Measurements from ENCODE around the gene DNAJB14. TPM values are rescaled to one million over a fixed set of nuclear protein-coding genes. Genes with fewer than 3 reads are reported as not detected.

DNAJB14 gene
- total RNA-seq, 1 experiment from 2014 or later, result 18.9 TPM

DNA sequence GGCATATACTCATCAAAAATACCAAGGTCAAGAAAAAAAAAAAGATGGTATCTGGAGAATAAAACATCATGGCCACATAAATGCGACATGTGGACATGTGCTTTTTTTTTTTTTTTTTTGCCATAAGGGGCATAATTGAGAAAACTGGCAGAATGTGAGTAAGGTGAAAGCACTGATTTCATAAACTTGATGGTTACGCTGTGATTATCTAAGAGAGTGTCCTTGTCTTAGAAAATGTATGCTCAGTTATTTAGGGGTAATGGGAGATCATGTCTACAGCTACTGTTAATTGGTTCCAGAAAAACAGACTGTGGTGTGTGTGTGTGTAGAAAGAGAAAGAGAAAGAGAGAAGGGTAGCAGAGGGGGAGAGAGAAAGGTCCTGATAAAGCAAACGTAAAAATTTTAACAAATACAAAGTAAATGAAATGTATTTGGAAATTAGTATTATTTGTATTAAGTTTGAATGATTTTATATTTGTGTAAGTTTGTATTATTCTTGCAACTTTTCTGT is 8.1 kb downstream of the DNAJB14 start:
- H3K36me3 ChIP-seq (ENCODE audit: low read depth, low read length), result peaks cover 15% of the 10 kb centered on the region
- H3K4me3 ChIP-seq (ENCODE audit: low read length), result no peak overlapping the region
- H3K79me2 ChIP-seq (ENCODE audit: low read length), result peaks cover 71% of the 10 kb centered on the region
- H3K9me3 ChIP-seq (ENCODE audit: low read length), result peaks cover 4% of the 10 kb centered on the region; the same call in 1 of the 2 replicates
- H3K4me2 ChIP-seq (ENCODE audit: low read length), result no peak overlapping the region
- DNase-seq (no peak), ATAC-seq (no peak)
- no peak overlapping the region for H2AFZ ChIP-seq (ENCODE audit: low read length)
- no peaks in the 10 kb centered on the region for H3F3A ChIP-seq (ENCODE audit: low read length, unreplicated experiment)
- H3K9me2 ChIP-seq (replicated peaks; ENCODE audit: low read length), result no peaks in the 10 kb centered on the region
- intact Hi-C loops (cut with micrococcal nuclease), result no loop called here
- H3K27ac ChIP-seq (ENCODE audit: low read length), result no peak overlapping the region
- no peaks in the 10 kb centered on the region for H4K20me1 ChIP-seq (ENCODE audit: low read length)
- no peaks in the 10 kb centered on the region for H3K4me1 ChIP-seq (ENCODE audit: insufficient read depth, low read length)
- ChIA-PET POLR2A (ENCODE audit: unreplicated experiment) (no interaction called here), CTCF (no interaction called here)
- TF ChIP-seq, protein P1, sequence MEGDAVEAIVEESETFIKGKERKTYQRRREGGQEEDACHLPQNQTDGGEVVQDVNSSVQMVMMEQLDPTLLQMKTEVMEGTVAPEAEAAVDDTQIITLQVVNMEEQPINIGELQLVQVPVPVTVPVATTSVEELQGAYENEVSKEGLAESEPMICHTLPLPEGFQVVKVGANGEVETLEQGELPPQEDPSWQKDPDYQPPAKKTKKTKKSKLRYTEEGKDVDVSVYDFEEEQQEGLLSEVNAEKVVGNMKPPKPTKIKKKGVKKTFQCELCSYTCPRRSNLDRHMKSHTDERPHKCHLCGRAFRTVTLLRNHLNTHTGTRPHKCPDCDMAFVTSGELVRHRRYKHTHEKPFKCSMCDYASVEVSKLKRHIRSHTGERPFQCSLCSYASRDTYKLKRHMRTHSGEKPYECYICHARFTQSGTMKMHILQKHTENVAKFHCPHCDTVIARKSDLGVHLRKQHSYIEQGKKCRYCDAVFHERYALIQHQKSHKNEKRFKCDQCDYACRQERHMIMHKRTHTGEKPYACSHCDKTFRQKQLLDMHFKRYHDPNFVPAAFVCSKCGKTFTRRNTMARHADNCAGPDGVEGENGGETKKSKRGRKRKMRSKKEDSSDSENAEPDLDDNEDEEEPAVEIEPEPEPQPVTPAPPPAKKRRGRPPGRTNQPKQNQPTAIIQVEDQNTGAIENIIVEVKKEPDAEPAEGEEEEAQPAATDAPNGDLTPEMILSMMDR (conservative IDR thresholded peaks at IDR 0.05; ENCODE audit: low read depth, low read length), result no peak
- no peak for TF ChIP-seq EZH2 (IDR thresholded peaks at IDR 0.05; ENCODE audit: low read length, unreplicated experiment)
- TF ChIP-seq EZH2phosphoT487 (IDR thresholded peaks at IDR 0.05; ENCODE audit: borderline replicate concordance, low read length), result no peak
- no peaks in the 10 kb centered on the region for H3K27me3 ChIP-seq (ENCODE audit: low read length)
- no peak overlapping the region for H3K9ac ChIP-seq (ENCODE audit: low read length)
- BruUV-seq (replicated peaks), result no TSS peak

DNA sequence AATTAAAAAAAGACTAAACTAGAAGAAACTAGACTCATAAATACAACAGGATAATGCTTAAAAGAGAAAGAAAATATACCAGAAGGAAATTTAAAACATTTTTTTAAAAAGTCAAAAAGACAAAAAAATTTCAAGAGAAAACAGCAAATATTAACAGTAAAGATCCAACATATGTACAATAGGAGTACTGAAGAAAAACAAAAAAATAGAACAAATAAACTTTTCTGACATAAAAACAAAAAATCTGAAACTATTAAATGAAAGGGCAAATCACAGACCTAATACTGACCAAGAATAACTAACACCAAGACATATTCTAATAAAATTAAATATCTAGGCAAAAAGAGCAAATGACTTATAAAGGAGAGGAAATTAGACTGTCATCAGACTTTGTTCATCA is 11.5 kb downstream of the DNAJB14 start:
- Histone ChIP-seq H3K27me3 (ENCODE audit: low read length) (no peaks in the 10 kb centered on the region), H3K9me2 (replicated peaks; ENCODE audit: low read length) (no peaks in the 10 kb centered on the region), H4K20me1 (ENCODE audit: low read length) (no peaks in the 10 kb centered on the region; the same call in 1 of the 2 replicates), H2AFZ (ENCODE audit: low read length) (no peak overlapping the region), H3K9ac (ENCODE audit: low read length) (no peak overlapping the region), H3F3A (ENCODE audit: low read length, unreplicated experiment) (no peaks in the 10 kb centered on the region), H3K27ac (ENCODE audit: low read length) (no peak overlapping the region), H3K4me1 (ENCODE audit: insufficient read depth, low read length) (no peaks in the 10 kb centered on the region), H3K9me3 (ENCODE audit: low read length) (peaks cover 4% of the 10 kb centered on the region; the same call in 1 of the 2 replicates), H3K4me2 (ENCODE audit: low read length) (no peak overlapping the region), H3K79me2 (ENCODE audit: low read length) (peaks cover 76% of the 10 kb centered on the region), H3K36me3 (ENCODE audit: low read depth, low read length) (peaks cover 15% of the 10 kb centered on the region), H3K4me3 (ENCODE audit: low read length) (no peak overlapping the region)
- intact Hi-C loops (cut with micrococcal nuclease), result no loop called here
- POLR2A ChIA-PET (ENCODE audit: unreplicated experiment), result no interaction called here
- CTCF ChIA-PET, result no interaction called here
- TF ChIP-seq, protein P1 (conservative IDR thresholded peaks at IDR 0.05; ENCODE audit: low read depth, low read length), result no peak
- TF ChIP-seq EZH2 (IDR thresholded peaks at IDR 0.05; ENCODE audit: low read length, unreplicated experiment), result no peak
- TF ChIP-seq EZH2phosphoT487 (IDR thresholded peaks at IDR 0.05; ENCODE audit: borderline replicate concordance, low read length), result no peak
- no peak for DNase-seq
- BruUV-seq (replicated peaks), result no TSS peak
- ATAC-seq, result no peak

- ATAC-seq (no peak), DNase-seq (no peak)
- Histone ChIP-seq H3K4me2 (ENCODE audit: low read length) (no peak overlapping the region), H3K27ac (ENCODE audit: low read length) (no peak overlapping the region), H2AFZ (ENCODE audit: low read length) (no peak overlapping the region), H3K36me3 (ENCODE audit: low read depth, low read length) (no peaks in the 10 kb centered on the region), H3K9ac (ENCODE audit: low read length) (no peak overlapping the region), H3K79me2 (ENCODE audit: low read length) (peaks cover 29% of the 10 kb centered on the region), H3K9me3 (ENCODE audit: low read length) (no peaks in the 10 kb centered on the region), H3K27me3 (ENCODE audit: low read length) (no peaks in the 10 kb centered on the region), H4K20me1 (ENCODE audit: low read length) (no peaks in the 10 kb centered on the region; the same call in 1 of the 2 replicates), H3F3A (ENCODE audit: low read length, unreplicated experiment) (no peaks in the 10 kb centered on the region), H3K4me3 (ENCODE audit: low read length) (no peak overlapping the region), H3K9me2 (replicated peaks; ENCODE audit: low read length) (no peaks in the 10 kb centered on the region), H3K4me1 (ENCODE audit: insufficient read depth, low read length) (no peaks in the 10 kb centered on the region)
- POLR2A ChIA-PET (ENCODE audit: unreplicated experiment), result interaction anchor here (0.5 kb wide), 1 partner anchor 309 kb away, joined by 3 read pairs; no protein-coding TSS in a partner anchor
- CTCF ChIA-PET, result no interaction called here
- TF ChIP-seq, protein P1 (conservative IDR thresholded peaks at IDR 0.05; ENCODE audit: low read depth, low read length), result no peak
- no peak for TF ChIP-seq EZH2phosphoT487 (IDR thresholded peaks at IDR 0.05; ENCODE audit: borderline replicate concordance, low read length)
- intact Hi-C loops (cut with micrococcal nuclease), result no loop called here
- no TSS peak for BruUV-seq (replicated peaks)
Measured at GRCh38 chr4:99927566-99927965, 18.9 kb downstream of the DNAJB14 start.
